ENCODE results near the gene UROS. TPM values are rescaled to one million over a fixed set of nuclear protein-coding genes. Genes with fewer than 3 reads are reported as not detected.

Gene UROS
- total RNA-seq, 3 donors from 2014 or later, result 31.5 to 45.2 (median 35.1) TPM

DNA sequence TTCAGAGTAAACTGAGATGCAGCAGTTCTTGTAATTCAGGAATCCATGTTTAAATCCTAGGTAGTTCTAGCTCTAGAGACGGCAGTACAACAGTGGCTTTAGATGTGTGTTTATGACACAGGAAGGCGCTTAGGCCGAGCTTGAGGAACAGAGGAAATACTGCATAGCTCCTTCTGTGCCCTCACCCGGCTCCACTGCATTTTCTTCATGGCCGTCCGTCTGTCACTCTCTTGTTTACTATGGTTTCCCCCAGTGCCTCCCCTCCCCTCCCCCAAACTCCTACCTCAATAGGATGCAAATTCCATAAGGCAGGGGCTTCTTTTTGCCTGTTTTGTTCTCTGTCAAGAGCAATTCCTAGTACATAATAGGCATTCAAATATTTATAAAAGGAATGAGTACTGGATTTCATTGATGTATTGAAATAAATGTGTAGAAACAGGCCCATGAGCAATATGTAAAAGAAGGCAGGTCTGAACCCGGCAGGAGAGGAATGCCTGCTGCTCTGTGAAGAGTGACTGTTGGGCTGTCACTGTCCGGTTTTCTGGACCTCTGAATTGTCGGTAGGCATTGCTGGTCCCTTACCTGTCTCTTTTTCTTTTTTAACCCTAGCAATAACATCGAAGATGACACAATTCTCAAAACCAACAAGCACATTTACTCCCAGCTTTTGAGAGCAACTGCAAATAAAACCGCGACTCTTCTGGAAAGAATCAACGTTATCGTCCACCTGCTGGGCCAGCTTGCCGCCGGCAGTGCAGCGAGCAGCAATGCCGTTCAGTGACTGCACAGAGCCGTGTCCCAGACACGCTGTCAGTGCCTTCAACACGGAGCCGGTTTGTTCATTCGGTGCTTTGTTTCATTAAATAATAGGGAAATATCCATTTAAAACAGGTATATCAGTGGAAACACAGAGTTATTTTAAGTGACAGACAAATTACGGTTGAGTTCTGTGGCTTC, 60.1 kb downstream of the UROS start:
- H3K9me3 ChIP-seq, result no peaks in the 10 kb centered on the region
- intact Hi-C loops (cut with DNase I; ENCODE audit: low total_unique reads), result no loop called here
- no peaks in the 10 kb centered on the region for H3K4me1 ChIP-seq

DNA sequence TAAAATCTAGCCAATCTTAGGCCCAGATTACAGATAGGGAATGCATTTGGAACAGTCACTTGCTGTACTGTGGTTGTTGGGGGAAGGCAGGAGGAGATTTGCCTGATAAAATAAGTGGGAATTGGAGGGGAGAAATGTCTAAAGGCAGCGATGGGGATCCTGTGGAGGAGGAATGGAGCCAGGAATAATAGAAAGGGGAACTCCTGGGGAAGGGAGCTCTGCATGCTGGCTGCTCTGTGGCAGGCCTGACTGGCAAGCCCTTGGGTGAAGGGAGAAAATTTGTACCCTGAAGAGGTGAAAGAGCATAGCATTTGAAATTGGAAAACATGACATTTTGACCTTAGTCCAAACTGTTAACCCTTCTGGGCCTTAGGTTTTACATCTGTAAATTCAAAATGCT, 61.1 kb downstream of the UROS start:
- no peaks in the 10 kb centered on the region for H3K27me3 ChIP-seq
- H3K4me3 ChIP-seq, result no peak overlapping the region
- no peak overlapping the region for H3K27ac ChIP-seq
- intact Hi-C loops (cut with DNase I; ENCODE audit: low total_unique reads), result no loop called here
- H3K9me3 ChIP-seq, result no peaks in the 10 kb centered on the region
- H3K4me1 ChIP-seq, result no peaks in the 10 kb centered on the region
- no peak for DNase-seq (ENCODE audit: low spot score in 2 of 2)
- H3K36me3 ChIP-seq, result no peaks in the 10 kb centered on the region
- TF ChIP-seq, protein P1, sequence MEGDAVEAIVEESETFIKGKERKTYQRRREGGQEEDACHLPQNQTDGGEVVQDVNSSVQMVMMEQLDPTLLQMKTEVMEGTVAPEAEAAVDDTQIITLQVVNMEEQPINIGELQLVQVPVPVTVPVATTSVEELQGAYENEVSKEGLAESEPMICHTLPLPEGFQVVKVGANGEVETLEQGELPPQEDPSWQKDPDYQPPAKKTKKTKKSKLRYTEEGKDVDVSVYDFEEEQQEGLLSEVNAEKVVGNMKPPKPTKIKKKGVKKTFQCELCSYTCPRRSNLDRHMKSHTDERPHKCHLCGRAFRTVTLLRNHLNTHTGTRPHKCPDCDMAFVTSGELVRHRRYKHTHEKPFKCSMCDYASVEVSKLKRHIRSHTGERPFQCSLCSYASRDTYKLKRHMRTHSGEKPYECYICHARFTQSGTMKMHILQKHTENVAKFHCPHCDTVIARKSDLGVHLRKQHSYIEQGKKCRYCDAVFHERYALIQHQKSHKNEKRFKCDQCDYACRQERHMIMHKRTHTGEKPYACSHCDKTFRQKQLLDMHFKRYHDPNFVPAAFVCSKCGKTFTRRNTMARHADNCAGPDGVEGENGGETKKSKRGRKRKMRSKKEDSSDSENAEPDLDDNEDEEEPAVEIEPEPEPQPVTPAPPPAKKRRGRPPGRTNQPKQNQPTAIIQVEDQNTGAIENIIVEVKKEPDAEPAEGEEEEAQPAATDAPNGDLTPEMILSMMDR (IDR thresholded peaks at IDR 0.05), result no peak
- TF ChIP-seq POLR2A (IDR thresholded peaks at IDR 0.05) (no peak), POLR2AphosphoS5 (IDR thresholded peaks at IDR 0.05) (no peak)

More for the DNA sequence above, 60.1 kb downstream of the UROS start:
- TF ChIP-seq POLR2A (IDR thresholded peaks at IDR 0.05) (no peak), POLR2AphosphoS5 (IDR thresholded peaks at IDR 0.05) (no peak)
- TF ChIP-seq, protein P1 (IDR thresholded peaks at IDR 0.05), result no peak
- no peaks in the 10 kb centered on the region for H3K27me3 ChIP-seq
- H3K4me3 ChIP-seq, result no peak overlapping the region
- DNase-seq (ENCODE audit: low spot score in 2 of 2), result no peak
- H3K36me3 ChIP-seq, result no peaks in the 10 kb centered on the region
- no peak overlapping the region for H3K27ac ChIP-seq

DNA sequence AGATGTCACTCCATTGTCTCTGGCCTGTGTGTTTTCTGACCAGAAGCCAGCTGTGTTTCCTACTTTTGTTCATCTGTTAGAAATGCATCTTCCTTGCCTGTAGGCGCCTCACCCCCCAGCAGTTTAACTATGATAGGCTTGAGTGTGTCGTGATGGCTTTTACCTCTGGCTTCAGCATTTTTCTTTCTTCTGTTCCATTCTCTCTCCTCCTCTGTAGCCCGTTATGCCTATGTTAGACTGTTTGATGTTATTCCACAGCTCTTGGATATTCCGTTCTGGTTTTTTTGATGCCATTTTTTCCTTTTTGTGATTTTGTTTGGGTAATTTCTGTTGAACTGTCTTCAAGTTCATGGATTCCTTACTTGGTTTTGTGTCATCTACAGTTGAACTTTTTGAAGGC, 65.3 kb downstream of the UROS start:
- Histone ChIP-seq H3K9me3 (no peaks in the 10 kb centered on the region), H3K27me3 (no peaks in the 10 kb centered on the region), H3K36me3 (peaks cover 10% of the 10 kb centered on the region), H3K4me3 (no peak overlapping the region), H3K4me1 (no peaks in the 10 kb centered on the region), H3K27ac (no peak overlapping the region)
- TF ChIP-seq, protein P1 (IDR thresholded peaks at IDR 0.05), result no peak
- no peak for TF ChIP-seq POLR2A (IDR thresholded peaks at IDR 0.05)
- no peak for TF ChIP-seq POLR2AphosphoS5 (IDR thresholded peaks at IDR 0.05)
- intact Hi-C loops (cut with DNase I; ENCODE audit: low total_unique reads), result no loop called here
- DNase-seq (ENCODE audit: low spot score in 2 of 2), result no peak

DNA sequence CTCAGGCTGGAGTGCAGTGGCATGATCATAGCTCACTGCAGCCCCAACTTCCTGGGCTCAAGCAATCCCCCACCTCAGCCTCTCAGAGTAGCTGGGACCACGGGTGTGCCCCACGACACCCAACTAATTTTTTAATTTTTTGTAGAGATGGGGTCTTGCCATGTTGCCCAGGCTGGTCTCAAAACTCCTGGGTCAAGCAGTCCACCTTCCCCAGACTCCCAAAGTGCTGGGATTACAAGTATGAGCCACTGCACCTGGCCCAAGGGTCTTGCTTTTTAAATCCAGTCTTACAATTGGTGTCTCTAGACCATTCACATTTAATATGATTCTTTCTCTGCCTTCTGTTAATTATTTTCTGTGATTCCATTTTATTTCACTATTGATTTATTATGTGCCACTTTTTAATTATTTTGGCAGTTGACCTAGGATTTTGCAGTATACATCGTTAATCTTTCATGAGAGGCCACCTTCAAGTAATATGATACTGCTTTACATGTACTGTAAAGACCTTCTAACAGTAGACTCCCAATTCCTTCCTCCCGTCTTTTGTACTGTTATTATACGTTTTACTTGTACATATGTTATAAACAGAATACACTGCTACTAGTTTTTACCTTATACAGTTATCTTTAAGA, 66.1 kb downstream of the UROS start:
- intact Hi-C loops (cut with DNase I; ENCODE audit: low total_unique reads), result no loop called here
- H3K36me3 ChIP-seq, result peaks cover 12% of the 10 kb centered on the region

More for the DNA sequence above, 66.1 kb downstream of the UROS start:
- Histone ChIP-seq H3K4me1 (no peaks in the 10 kb centered on the region), H3K9me3 (no peaks in the 10 kb centered on the region), H3K27ac (no peak overlapping the region), H3K4me3 (no peak overlapping the region), H3K27me3 (no peaks in the 10 kb centered on the region)
- TF ChIP-seq, protein P1 (IDR thresholded peaks at IDR 0.05), result no peak
- TF ChIP-seq POLR2A (IDR thresholded peaks at IDR 0.05) (no peak), POLR2AphosphoS5 (IDR thresholded peaks at IDR 0.05) (no peak)
- no peak for DNase-seq (ENCODE audit: low spot score in 2 of 2)

Measured in breast epithelium (tissue), 4 donors.